GM12891 (cell line): ENCODE results near the gene PPP1R12B.

Experiments
- POLR2AphosphoS5 ChIP-seq: IDR thresholded peaks from 2 replicates; pipeline ENCODE4 v1.6.1; 2011; ENCODE audit warnings: low read depth, low read length, control low read depth
- TAF1 ChIP-seq: IDR thresholded peaks from 2 replicates; pipeline ENCODE4 v1.6.1; 2011; ENCODE audit warnings: low read depth, low read length, control low read depth

DNA sequence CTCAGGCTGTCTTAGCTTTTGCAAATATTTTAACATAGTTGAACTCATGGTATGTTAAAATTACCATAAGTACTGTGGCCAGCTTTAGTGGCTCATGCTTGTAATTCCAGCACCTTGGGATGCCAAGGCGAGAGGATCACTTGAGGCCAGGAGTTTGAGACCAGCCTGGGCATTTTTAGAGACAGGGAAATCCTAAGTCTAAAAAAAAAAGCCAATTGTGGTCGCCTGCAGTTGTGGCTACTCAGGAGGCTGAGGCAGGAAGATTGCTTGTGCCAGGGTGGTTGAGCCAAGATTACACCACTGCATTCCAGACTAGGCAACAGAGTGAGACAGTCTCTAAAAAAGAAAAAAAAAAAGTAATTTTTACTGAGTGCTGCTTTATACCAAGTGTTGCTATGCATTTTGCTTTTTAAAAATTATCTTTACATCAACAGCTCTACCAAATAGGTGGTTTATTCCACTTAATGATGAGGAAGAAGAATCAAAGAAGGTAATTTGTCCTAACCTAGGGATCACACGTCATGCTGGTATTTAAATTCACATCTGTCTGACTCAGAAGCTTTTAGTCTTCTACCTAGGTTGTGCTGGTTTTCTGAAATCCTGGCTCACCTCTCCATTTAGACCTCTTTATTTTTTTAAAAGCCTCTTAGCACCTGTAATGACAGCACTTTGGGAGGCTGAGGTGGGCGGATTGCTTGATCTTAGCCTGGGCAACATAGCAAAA is 16.8 kb downstream of the PPP1R12B start:
- TF ChIP-seq POLR2AphosphoS5 (no peak), TAF1 (no peak)
